Measurements from ENCODE around the gene ATM. TPM values are rescaled to one million over a fixed set of nuclear protein-coding genes. Genes with fewer than 3 reads are reported as not detected.

ATM gene
- total RNA-seq, 1 donor from 2014 or later, result 51.2 TPM

GRCh38 chr11:108204376-108204775, 18.5 kb upstream of the ATM start:
- peaks cover 8% of the 10 kb centered on the region for H3K9me3 Mint-ChIP-seq (ENCODE audit: unreplicated experiment)
- peaks cover 27% of the 10 kb centered on the region for H3K36me3 Mint-ChIP-seq (ENCODE audit: low read depth, unreplicated experiment)
- peaks cover 9% of the 10 kb centered on the region for H3K4me1 Mint-ChIP-seq (ENCODE audit: low read depth, unreplicated experiment)
- TF ChIP-seq EZH2 (IDR thresholded peaks at IDR 0.05; ENCODE audit: insufficient read depth, low read length), result no peak
- Histone ChIP-seq H3K79me2 (ENCODE audit: insufficient read depth, low read length) (peaks cover 77% of the 10 kb centered on the region), H3K4me1 (ENCODE audit: insufficient read depth, low read length) (peaks cover 8% of the 10 kb centered on the region), H3K4me2 (ENCODE audit: low read length) (no peak overlapping the region), H3K9ac (ENCODE audit: low read length) (no peak overlapping the region), H4K20me1 (ENCODE audit: insufficient read depth, low read length) (peaks cover 7% of the 10 kb centered on the region), H3K4me3 (ENCODE audit: insufficient read depth, low read depth, low read length) (no peak overlapping the region), H3K27ac (ENCODE audit: low read depth, low read length) (no peak overlapping the region), H3K27me3 (ENCODE audit: insufficient read depth, low read length) (no peaks in the 10 kb centered on the region), H2AFZ (ENCODE audit: low read depth, low read length) (no peak overlapping the region), H3K36me3 (ENCODE audit: insufficient read depth, low read length) (peaks cover 10% of the 10 kb centered on the region), H3K9me3 (ENCODE audit: insufficient read depth, low read depth, low read length) (peaks cover 19% of the 10 kb centered on the region)
- FAIRE-seq, result no peak
- H3K27me3 Mint-ChIP-seq (ENCODE audit: low read depth, unreplicated experiment), result no peaks in the 10 kb centered on the region
- H3K4me3 Mint-ChIP-seq (ENCODE audit: unreplicated experiment), result no peak overlapping the region
- DNase-seq (ENCODE audit: low read depth), result no peak
- no peak overlapping the region for H3K27ac Mint-ChIP-seq (ENCODE audit: unreplicated experiment)

GRCh38 chr11:108204929-108205499, 17.9 kb upstream of the ATM start:
- Histone ChIP-seq H3K79me2 (ENCODE audit: insufficient read depth, low read length) (peaks cover 76% of the 10 kb centered on the region), H3K27ac (ENCODE audit: low read depth, low read length) (no peak overlapping the region), H4K20me1 (ENCODE audit: insufficient read depth, low read length) (peaks cover 4% of the 10 kb centered on the region), H3K4me2 (ENCODE audit: low read length) (no peak overlapping the region), H3K4me1 (ENCODE audit: insufficient read depth, low read length) (peaks cover 6% of the 10 kb centered on the region), H3K4me3 (ENCODE audit: insufficient read depth, low read depth, low read length) (no peak overlapping the region), H3K9me3 (ENCODE audit: insufficient read depth, low read depth, low read length) (peaks cover 19% of the 10 kb centered on the region), H3K9ac (ENCODE audit: low read length) (no peak overlapping the region), H3K36me3 (ENCODE audit: insufficient read depth, low read length) (peaks cover 10% of the 10 kb centered on the region), H2AFZ (ENCODE audit: low read depth, low read length) (no peak overlapping the region), H3K27me3 (ENCODE audit: insufficient read depth, low read length) (no peaks in the 10 kb centered on the region)
- Mint-ChIP-seq H3K27ac (ENCODE audit: unreplicated experiment) (no peak overlapping the region), H3K4me3 (ENCODE audit: unreplicated experiment) (no peak overlapping the region), H3K9me3 (ENCODE audit: unreplicated experiment) (peaks cover 8% of the 10 kb centered on the region), H3K4me1 (ENCODE audit: low read depth, unreplicated experiment) (peaks cover 3% of the 10 kb centered on the region), H3K36me3 (ENCODE audit: low read depth, unreplicated experiment) (peaks cover 29% of the 10 kb centered on the region), H3K27me3 (ENCODE audit: low read depth, unreplicated experiment) (no peaks in the 10 kb centered on the region)
- DNase-seq (ENCODE audit: low read depth), result no peak
- FAIRE-seq, result no peak
- TF ChIP-seq CTCF (IDR thresholded peaks at IDR 0.05; ENCODE audit: insufficient read depth, low read depth, low read length) (no peak), EZH2 (IDR thresholded peaks at IDR 0.05; ENCODE audit: insufficient read depth, low read length) (no peak)

- Histone ChIP-seq H3K36me3 (ENCODE audit: insufficient read depth, low read length) (peaks cover 10% of the 10 kb centered on the region), H4K20me1 (ENCODE audit: insufficient read depth, low read length) (peaks cover 3% of the 10 kb centered on the region), H3K79me2 (ENCODE audit: insufficient read depth, low read length) (peaks cover 87% of the 10 kb centered on the region), H3K9ac (ENCODE audit: low read length) (no peak overlapping the region), H2AFZ (ENCODE audit: low read depth, low read length) (no peak overlapping the region), H3K9me3 (ENCODE audit: insufficient read depth, low read depth, low read length) (peaks cover 19% of the 10 kb centered on the region), H3K27me3 (ENCODE audit: insufficient read depth, low read length) (no peaks in the 10 kb centered on the region), H3K4me3 (ENCODE audit: insufficient read depth, low read depth, low read length) (no peak overlapping the region), H3K4me1 (ENCODE audit: insufficient read depth, low read length) (no peaks in the 10 kb centered on the region), H3K4me2 (ENCODE audit: low read length) (no peak overlapping the region), H3K27ac (ENCODE audit: low read depth, low read length) (no peak overlapping the region)
- DNase-seq (ENCODE audit: low read depth), result no peak
- TF ChIP-seq EZH2 (IDR thresholded peaks at IDR 0.05; ENCODE audit: insufficient read depth, low read length), result no peak
- TF ChIP-seq CTCF (IDR thresholded peaks at IDR 0.05; ENCODE audit: insufficient read depth, low read depth, low read length), result no peak
- Mint-ChIP-seq H3K4me3 (ENCODE audit: unreplicated experiment) (no peak overlapping the region), H3K27me3 (ENCODE audit: low read depth, unreplicated experiment) (no peaks in the 10 kb centered on the region), H3K36me3 (ENCODE audit: low read depth, unreplicated experiment) (peaks cover 39% of the 10 kb centered on the region), H3K9me3 (ENCODE audit: unreplicated experiment) (peaks cover 14% of the 10 kb centered on the region), H3K4me1 (ENCODE audit: low read depth, unreplicated experiment) (no peaks in the 10 kb centered on the region), H3K27ac (ENCODE audit: unreplicated experiment) (no peak overlapping the region)
- FAIRE-seq, result no peak
These were observed 16.7 kb upstream of the ATM start for GRCh38 chr11:108206171-108206570.
